Chondrocyte (in vitro differentiated cells): ENCODE data around the gene L3MBTL1. TPM values are rescaled to one million over a fixed set of nuclear protein-coding genes. Genes with fewer than 3 reads are reported as not detected.

ENCODE experiments used
- DNase-seq: peaks from one replicate; pipeline ENCODE4 v3.0.0; 2021; ENCODE audit warnings: mixed read lengths, low spot score
- H3K27ac Mint-ChIP-seq: one replicate; pipeline ENCODE4 v1.8.0; 2021; ENCODE audit warnings: mild to moderate bottlenecking, moderate library complexity, mixed read lengths; ENCODE audit not compliant: unreplicated experiment
- H3K27me3 Mint-ChIP-seq: 2 replicates; pipeline ENCODE4 v1.8.0; 2021; ENCODE audit warnings: low read depth, mixed read lengths
- H3K36me3 Mint-ChIP-seq: 2 replicates; pipeline ENCODE4 v1.8.0; 2021; ENCODE audit warnings: low read depth, mixed read lengths
- H3K4me1 Mint-ChIP-seq: 2 replicates; pipeline ENCODE4 v1.8.0; 2021; ENCODE audit warnings: low read depth, mild to moderate bottlenecking, mixed read lengths
- H3K4me3 Mint-ChIP-seq: one replicate; pipeline ENCODE4 v1.8.0; 2021; ENCODE audit warnings: mild to moderate bottlenecking, moderate library complexity, mixed read lengths; ENCODE audit not compliant: unreplicated experiment
- H3K9me3 Mint-ChIP-seq: 2 replicates; pipeline ENCODE4 v1.8.0; 2021; ENCODE audit warnings: low read depth, mixed read lengths
- CTCF ChIP-seq: fragments of 200-600 bp; sonication (generic); IDR thresholded peaks from 2 replicates; pipeline ENCODE4 v1.5.0; 2021; ENCODE audit warnings: antibody characterized with exemption, mild to moderate bottlenecking, moderate library complexity
- total RNA-seq: library from RNA; stranded (reverse); gene quantifications from 3 replicates; pipeline ENCODE4 v1.2.1, GENCODE V29; 2021

The L3MBTL1 gene
- total RNA-seq, 1 donor from 2014 or later: 11.2 TPM

GRCh38 chr20:43538878-43539700 lies 31.6 kb downstream of the L3MBTL1 start:
- TF ChIP-seq CTCF: no peak
- peaks cover 8% of the 10 kb centered on the region for H3K36me3 Mint-ChIP-seq
- H3K27me3 Mint-ChIP-seq: no peaks in the 10 kb centered on the region
- no peak overlapping the region for H3K27ac Mint-ChIP-seq
- H3K9me3 Mint-ChIP-seq: no peaks in the 10 kb centered on the region
- no peaks in the 10 kb centered on the region for H3K4me1 Mint-ChIP-seq
- no peak for DNase-seq
- no peak overlapping the region for H3K4me3 Mint-ChIP-seq

DNA sequence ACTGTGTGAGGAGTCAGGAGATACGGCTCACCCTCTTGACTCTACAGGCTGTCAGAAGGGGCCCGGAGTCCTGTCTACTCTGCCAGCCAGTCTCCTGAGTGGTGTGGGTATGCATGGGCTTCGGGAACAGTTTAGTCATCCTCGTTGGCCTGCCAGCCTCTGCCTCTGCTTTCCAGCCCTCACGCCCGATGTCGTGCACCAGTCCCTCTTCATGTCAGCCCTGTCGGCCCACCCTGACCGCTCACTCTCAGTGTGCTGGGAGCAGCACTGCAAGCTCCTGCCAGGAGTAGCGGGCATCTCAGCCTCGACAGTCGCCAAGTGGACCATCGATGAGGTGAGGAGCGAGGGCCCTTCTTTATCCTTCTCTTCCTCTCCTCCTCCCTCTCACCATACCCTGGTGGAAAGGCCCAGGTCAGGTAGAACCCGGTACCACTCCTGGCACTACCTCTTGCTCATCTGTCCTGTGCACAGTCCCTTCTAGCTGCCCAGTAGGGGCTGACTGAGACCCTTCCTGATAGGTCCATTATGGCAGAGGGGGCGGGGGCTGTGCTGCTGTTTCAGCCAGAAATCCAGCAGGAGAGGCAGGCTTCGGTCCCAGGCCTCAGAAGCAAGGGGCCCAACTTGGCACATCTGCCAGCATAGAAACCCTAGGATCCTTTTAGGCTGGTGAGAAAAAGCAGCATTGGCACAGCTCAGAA lies 32.6 kb downstream of the L3MBTL1 start:
- no peak for DNase-seq
- no peak for TF ChIP-seq CTCF
- no peaks in the 10 kb centered on the region for H3K4me1 Mint-ChIP-seq
- no peak overlapping the region for H3K4me3 Mint-ChIP-seq
- no peaks in the 10 kb centered on the region for H3K27me3 Mint-ChIP-seq
- H3K9me3 Mint-ChIP-seq: no peaks in the 10 kb centered on the region
- peaks cover 8% of the 10 kb centered on the region for H3K36me3 Mint-ChIP-seq
- H3K27ac Mint-ChIP-seq: no peak overlapping the region

- Mint-ChIP-seq H3K4me3 (no peak overlapping the region), H3K27ac (no peak overlapping the region), H3K27me3 (no peaks in the 10 kb centered on the region), H3K9me3 (no peaks in the 10 kb centered on the region), H3K4me1 (no peaks in the 10 kb centered on the region), H3K36me3 (peaks cover 5% of the 10 kb centered on the region)
- TF ChIP-seq CTCF: no peak
- no peak for DNase-seq
Measured at GRCh38 chr20:43540673-43541060, 33.2 kb downstream of the L3MBTL1 start.

GRCh38 chr20:43541214-43541613 lies 33.7 kb downstream of the L3MBTL1 start:
- Mint-ChIP-seq H3K4me3 (no peak overlapping the region), H3K36me3 (peaks cover 5% of the 10 kb centered on the region), H3K4me1 (no peaks in the 10 kb centered on the region), H3K27ac (no peak overlapping the region), H3K27me3 (no peaks in the 10 kb centered on the region), H3K9me3 (no peaks in the 10 kb centered on the region)
- no peak for DNase-seq
- TF ChIP-seq CTCF: no peak

GRCh38 chr20:43542161-43542560 lies 34.7 kb downstream of the L3MBTL1 start:
- H3K36me3 Mint-ChIP-seq: peaks cover 9% of the 10 kb centered on the region
- no peaks in the 10 kb centered on the region for H3K27me3 Mint-ChIP-seq
- no peaks in the 10 kb centered on the region for H3K4me1 Mint-ChIP-seq
- TF ChIP-seq CTCF: no peak
- H3K9me3 Mint-ChIP-seq: peaks cover 3% of the 10 kb centered on the region
- no peak overlapping the region for H3K4me3 Mint-ChIP-seq
- no peak overlapping the region for H3K27ac Mint-ChIP-seq
- DNase-seq: no peak
